Activated T-cell treated with anti-CD3 and anti-CD28 coated beads, Interleukin-2, amount 50 U/mL, for 4 hours (primary cell): ENCODE results near the gene PROCA1. TPM values are rescaled to one million over a fixed set of nuclear protein-coding genes. Genes with fewer than 3 reads are reported as not detected.
A peak's percentile ranks its signal among the peaks of the same experiment; 100 is the strongest.

ENCODE experiments used
- ATAC-seq, 2 donors: fragments of 200-7000 bp; cut with Tn5 transposase; one replicate each; pipeline ENCODE4 v1.10.0; 2021
- DNase-seq: peaks from one replicate; pipeline ENCODE4 v3.0.0-alpha.2; 2020
- H3K27me3 Mint-ChIP-seq: one replicate; pipeline ENCODE4 v1.8.0; 2021; ENCODE audit warnings: low read depth, mixed read lengths
- H3K36me3 Mint-ChIP-seq: one replicate; pipeline ENCODE4 v1.8.0; 2022; ENCODE audit warnings: mixed read lengths; ENCODE audit not compliant: insufficient read depth
- H3K4me1 Mint-ChIP-seq: one replicate; pipeline ENCODE4 v1.8.0; 2021; ENCODE audit warnings: low read depth, mixed read lengths
- H3K4me3 Mint-ChIP-seq: one replicate; pipeline ENCODE4 v1.8.0; 2021; ENCODE audit warnings: mild to moderate bottlenecking, moderate library complexity, mixed read lengths
- H3K9me3 Mint-ChIP-seq: one replicate; pipeline ENCODE4 v1.8.0; 2021; ENCODE audit warnings: mixed read lengths
- total RNA-seq, 3 donors: library from RNA; stranded (reverse); gene quantifications; one replicate each; pipeline ENCODE4 v1.2.1, GENCODE V29; 2021

The PROCA1 gene
- total RNA-seq, 3 donors from 2014 or later = 0.83 to 1.2 (median 1.1) TPM

DNA sequence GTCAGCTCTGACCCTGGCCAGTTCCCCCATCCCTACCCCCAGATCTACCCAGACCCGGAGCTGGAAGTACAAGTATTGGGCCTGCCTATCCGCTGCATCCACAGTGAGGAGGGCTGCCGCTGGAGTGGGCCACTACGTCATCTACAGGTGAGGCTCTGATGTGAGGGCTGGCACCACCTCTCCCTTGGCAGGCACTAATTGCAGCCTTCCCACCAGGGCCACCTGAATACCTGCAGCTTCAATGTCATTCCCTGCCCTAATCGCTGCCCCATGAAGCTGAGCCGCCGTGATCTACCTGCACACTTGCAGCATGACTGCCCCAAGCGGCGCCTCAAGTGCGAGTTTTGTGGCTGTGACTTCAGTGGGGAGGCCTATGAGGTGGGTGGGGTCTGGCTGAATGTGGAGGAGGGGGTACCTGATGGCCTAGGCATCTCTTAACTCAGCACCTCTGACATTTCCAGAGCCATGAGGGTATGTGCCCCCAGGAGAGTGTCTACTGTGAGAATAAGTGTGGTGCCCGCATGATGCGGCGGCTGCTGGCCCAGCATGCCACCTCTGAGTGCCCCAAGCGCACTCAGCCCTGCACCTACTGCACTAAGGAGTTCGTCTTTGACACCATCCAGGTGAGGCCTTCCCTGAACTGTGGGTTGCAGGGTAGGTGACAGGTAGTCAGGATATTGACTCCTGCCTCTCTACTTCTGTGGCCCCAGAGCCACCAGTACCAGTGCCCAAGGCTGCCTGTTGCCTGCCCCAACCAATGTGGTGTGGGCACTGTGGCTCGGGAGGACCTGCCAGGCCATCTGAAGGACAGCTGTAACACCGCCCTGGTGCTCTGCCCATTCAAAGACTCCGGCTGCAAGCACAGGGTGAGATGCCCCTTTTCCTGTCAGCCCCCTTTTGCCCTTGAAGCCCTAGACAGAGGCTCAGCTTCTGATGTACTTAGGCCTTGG, 36.4 kb upstream of the PROCA1 start:
- Mint-ChIP-seq H3K4me1 (peaks cover 18% of the 10 kb centered on the region), H3K4me3 (no peak overlapping the region), H3K9me3 (no peaks in the 10 kb centered on the region), H3K27me3 (no peaks in the 10 kb centered on the region), H3K36me3 (peaks cover 3% of the 10 kb centered on the region)
- DNase-seq = no peak
- ATAC-seq = no peak

DNA sequence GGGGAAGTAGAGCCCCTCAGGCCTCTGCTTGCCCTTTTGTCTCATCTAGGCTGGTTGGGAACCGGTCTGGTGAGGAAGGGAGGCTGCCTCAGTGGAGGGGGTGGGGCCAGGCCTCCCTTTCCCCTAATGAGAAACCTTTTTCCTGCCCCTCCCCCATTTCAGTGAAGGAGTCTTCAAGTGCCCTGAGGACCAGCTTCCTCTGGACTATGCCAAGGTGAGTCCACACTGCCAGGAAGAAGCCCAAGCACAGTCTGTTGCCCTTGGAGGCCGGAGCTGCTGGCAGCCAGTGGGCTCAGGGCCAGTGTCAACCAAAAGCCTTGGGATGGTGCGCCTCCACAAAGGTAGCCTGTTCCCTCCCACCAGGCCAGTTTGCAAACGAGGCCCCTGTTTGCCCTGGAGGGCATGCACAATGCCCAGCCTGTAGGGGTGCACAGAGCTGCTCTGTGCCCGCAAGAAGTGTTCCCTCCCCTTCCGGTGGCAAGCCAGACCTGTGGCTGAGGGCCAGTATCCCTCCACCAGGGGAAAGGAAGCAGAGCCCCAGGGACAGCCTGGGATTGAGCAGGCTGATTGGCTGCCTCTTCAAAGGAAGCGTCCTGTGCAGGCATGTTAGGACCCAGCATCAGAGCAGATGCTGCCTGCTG, 35.5 kb upstream of the PROCA1 start:
- DNase-seq (no peak), ATAC-seq (no peak)
- Mint-ChIP-seq H3K27me3 (no peaks in the 10 kb centered on the region), H3K4me1 (peaks cover 20% of the 10 kb centered on the region), H3K4me3 (peak overlapping the region; percentile 91), H3K36me3 (peaks cover 3% of the 10 kb centered on the region), H3K9me3 (no peaks in the 10 kb centered on the region)

DNA sequence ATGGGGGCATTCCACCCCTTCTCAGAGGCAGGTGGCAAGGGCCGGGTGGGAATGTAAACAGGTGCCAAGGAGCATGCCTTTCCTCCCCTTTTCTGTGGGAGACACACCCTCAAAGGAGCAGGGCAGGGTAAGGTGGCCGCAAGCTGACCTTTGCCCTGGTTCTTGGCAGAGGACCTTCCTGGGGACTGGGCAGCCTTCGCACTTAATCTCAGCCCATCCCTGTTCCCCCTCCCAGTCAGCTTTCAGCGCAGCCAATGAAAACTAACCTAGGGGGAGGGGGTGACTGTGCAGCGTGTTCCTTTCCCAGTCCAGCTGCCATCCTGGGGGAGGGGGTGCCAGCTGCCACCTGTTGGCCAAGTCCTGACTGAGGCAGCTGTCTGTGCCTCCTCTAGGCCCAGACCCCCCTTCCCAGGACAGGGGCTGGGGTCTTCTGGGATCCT, 34.9 kb upstream of the PROCA1 start:
- no peaks in the 10 kb centered on the region for H3K27me3 Mint-ChIP-seq
- H3K4me1 Mint-ChIP-seq = peaks cover 23% of the 10 kb centered on the region
- H3K4me3 Mint-ChIP-seq = peak overlapping the region; percentile 91
- no peaks in the 10 kb centered on the region for H3K9me3 Mint-ChIP-seq
- DNase-seq (no peak), ATAC-seq (no peak)
- H3K36me3 Mint-ChIP-seq = peaks cover 3% of the 10 kb centered on the region

DNA sequence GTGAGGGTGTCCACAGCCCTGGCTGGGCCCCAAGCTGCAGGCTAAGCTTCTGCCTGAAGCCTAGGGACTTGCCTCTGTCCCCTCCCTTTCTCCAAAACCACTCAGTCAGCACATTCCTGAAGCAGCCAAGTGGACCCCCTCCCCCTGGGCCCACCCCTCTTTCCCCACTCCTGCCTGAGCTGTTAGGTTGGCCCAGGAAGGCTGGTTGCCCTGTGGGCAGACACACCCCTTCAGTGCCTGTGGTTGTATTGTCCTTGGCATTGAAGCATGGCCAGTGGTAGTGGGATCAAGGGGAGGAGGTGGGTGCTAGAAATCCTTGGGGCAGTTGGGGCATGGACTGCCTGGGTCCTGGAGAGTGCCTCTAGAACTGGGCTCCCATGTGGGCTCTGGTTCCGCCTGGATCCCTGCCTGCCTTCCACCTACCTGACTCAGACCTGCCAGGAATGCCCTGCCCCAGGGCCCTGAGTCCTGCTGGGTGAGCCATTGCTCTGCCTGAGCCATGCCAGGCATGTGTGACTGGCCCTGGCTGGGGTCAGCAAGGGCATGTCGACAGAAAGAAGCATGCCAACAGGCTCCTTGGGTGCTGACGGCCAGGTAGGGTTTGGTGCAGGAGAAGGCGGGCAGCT, 34.2 kb upstream of the PROCA1 start:
- Mint-ChIP-seq H3K4me1 (peaks cover 24% of the 10 kb centered on the region), H3K4me3 (peak overlapping the region; percentile 91), H3K27me3 (no peaks in the 10 kb centered on the region), H3K9me3 (no peaks in the 10 kb centered on the region), H3K36me3 (peaks cover 3% of the 10 kb centered on the region)
- no peak for ATAC-seq
- no peak for DNase-seq

DNA sequence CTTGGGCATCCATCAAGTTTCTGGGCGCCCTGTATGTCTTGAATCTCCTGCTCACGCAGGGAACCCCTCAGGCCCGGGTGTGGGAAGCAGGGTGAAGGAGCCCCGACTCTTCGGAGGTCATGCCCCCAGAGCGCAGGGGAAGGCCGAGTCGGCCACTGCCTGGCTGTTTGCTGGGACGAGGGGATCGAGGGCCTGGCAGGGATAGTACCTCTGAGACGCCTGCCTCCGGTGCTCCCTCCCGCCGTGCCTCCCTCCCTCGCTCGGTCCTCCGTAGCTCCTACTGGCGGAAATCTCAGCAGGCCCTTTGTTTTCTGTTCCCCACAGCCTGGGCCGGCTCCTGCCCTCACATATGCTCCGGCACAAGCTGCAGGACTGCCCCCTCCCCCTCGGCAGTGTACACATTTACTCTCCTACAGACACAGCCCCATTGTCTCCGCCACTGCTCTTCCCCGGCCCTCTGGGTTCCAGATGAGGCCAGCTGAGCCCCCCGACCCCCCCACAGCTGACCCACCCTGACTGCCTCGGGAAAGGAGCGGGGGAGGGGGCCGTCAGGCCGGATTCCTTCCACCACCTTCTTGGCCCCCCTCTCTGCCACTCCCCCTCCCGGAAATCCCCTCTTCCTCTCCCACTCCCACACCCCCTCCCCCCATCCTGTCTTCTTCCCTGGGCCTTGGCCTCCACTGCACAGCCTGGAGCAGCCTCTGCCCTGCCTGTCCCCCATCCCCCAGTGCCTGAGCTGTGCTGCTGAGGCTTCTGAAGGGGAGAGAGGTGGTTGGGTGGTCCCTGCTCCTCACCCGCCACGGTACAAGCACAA, 33.5 kb upstream of the PROCA1 start:
- ATAC-seq = no peak
- Mint-ChIP-seq H3K27me3 (no peaks in the 10 kb centered on the region), H3K36me3 (peaks cover 3% of the 10 kb centered on the region), H3K4me1 (peaks cover 24% of the 10 kb centered on the region), H3K9me3 (no peaks in the 10 kb centered on the region), H3K4me3 (peak overlapping the region; percentile 91)
- DNase-seq = no peak

DNA sequence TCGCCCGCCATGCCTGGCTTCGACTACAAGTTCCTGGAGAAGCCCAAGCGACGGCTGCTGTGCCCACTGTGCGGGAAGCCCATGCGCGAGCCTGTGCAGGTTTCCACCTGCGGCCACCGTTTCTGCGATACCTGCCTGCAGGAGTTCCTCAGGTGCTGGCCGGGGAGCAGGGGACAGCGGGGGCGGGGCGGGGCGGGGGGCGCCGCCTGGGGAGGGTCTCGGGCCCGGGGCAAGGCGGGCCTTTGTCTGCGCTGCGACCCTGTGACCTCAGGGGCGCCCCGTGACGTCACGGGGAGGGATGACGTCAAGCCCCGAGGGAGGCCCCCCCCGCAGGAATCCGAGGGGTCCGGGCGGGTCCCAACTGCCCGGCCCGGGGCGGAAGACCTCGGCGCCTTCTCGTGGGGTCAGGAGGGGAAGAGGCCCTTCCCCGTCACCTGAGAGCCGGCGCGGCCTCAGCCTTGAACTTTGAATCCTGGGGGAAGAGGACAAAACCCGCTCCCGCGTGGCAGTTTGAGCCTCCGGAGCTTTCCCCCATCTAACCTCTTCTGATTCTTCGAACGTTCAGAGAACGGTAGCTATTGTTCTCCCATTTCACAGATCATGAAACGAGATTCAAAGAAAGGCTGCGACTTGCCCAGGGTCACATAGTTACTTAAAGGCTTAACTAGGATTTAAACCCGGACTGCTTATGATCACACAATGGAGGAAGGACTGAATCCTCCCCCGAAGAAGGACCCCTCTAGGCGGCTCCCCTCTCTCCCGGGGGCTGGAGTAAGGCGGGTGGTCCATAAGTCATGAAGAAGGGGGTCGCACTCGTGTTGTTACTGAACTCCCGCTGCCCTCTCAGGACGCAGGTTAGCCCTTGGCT, 32.6 kb upstream of the PROCA1 start:
- H3K4me3 Mint-ChIP-seq = peak overlapping the region; percentile 91
- H3K36me3 Mint-ChIP-seq = peaks cover 5% of the 10 kb centered on the region
- H3K9me3 Mint-ChIP-seq = no peaks in the 10 kb centered on the region
- H3K4me1 Mint-ChIP-seq = peaks cover 25% of the 10 kb centered on the region
- DNase-seq = peak; percentile 70
- H3K27me3 Mint-ChIP-seq = no peaks in the 10 kb centered on the region
- ATAC-seq = peak; percentile 47 to 49

DNA sequence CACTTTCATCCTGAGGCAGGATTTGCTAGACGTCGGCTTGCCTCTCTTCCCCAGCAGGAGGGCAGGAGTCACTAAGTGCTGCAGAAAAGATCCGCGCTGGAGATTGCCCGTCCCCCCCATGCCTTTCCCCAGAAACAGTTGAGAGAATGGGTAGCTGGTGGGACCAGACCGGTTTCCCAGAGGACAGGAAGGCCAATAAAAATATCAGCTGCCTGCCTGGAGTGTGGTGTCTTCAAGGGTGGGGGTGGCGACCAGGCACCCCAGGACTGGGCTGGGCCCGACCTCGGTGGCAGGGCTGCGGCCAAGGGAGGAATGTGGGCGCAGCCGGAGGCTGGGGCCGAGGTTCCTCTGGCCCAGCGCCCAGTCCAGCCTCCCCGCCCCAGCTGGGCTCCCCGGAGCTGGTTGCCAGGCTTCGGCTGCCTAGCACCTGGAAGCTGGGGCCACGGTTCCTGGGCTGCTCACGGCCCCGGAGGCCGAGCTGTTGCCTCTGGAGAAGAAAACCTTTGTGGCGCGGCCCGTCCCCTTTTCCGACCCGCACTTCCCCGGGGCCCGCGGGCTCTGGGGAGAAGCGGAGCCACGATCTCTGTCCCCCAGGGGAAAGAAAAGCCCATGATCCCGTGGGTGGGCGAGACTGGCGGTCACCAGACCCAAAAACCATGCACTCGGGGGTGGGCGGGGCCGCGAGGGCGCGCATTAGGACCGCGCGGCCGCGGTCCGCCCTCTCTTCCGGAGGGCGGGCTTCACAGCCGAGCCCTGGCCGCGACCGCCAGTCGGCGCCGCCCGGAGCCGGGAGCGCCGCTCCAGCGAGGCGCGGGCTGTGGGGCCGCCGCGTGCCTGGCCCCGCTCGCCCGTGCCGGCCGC, 31.8 kb upstream of the PROCA1 start, which contains the start of gene TRAF4:
TRAF4 (plus strand) TSS at position 769 of the 861 bp plus-strand sequence. CDS start 102 bp downstream, outside the sequence.
- ATAC-seq (peak; percentile 93), DNase-seq (peak; percentile 73)
- H3K27me3 Mint-ChIP-seq = no peaks in the 10 kb centered on the region
- no peaks in the 10 kb centered on the region for H3K9me3 Mint-ChIP-seq
- H3K36me3 Mint-ChIP-seq = peaks cover 6% of the 10 kb centered on the region
- H3K4me3 Mint-ChIP-seq = peak within 1 kb of the TSS; percentile 91
- peaks cover 32% of the 10 kb centered on the region for H3K4me1 Mint-ChIP-seq

DNA sequence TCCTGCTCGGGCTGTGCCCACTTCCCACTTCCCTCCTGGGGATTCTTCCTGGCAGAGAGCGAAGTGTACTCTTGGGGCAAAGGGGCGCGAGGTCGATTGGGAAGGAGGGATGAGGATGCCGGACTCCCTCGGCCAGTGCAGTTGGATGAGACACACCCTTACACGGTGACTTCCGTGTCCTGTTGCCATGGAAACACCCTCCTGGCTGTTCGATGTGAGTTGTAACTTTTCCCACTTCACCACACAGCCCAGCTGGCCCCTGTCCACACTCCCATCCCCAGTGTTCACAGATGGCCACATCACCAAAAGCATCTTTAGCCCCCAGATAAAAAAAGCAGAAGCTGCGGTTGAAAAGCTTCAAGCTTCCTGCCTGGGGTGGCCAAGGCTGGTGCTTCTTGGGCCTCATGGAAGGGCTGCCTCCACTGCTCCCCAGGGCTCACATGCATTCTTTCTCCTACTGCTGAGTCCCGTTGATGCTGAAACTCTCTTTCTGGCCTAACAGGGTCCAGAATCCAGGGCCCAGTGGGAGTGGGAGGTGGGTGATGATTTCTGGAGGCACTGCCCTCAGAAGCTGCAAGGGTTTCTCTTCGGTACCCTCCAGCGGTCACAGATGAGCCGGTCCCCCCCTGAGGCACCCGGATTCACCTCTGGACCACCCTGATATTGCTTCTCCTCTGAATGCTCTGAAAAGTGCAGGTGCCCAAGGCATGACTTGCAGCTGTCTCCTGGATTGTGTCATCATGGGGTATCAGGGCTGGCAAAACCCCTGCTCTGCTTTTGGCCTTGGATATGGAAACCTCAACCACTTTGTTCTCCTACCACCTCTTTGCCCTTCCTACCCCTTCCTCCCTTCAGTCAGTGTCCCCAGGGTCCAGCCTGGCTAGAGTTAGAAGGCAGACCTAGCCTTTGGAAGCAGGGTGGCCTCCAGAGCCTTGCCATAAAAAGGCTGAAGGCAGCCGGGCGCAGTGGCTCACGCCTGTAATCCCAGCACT, 30.0 kb upstream of the PROCA1 start:
- DNase-seq = no peak
- no peak overlapping the region for H3K4me3 Mint-ChIP-seq

DNA sequence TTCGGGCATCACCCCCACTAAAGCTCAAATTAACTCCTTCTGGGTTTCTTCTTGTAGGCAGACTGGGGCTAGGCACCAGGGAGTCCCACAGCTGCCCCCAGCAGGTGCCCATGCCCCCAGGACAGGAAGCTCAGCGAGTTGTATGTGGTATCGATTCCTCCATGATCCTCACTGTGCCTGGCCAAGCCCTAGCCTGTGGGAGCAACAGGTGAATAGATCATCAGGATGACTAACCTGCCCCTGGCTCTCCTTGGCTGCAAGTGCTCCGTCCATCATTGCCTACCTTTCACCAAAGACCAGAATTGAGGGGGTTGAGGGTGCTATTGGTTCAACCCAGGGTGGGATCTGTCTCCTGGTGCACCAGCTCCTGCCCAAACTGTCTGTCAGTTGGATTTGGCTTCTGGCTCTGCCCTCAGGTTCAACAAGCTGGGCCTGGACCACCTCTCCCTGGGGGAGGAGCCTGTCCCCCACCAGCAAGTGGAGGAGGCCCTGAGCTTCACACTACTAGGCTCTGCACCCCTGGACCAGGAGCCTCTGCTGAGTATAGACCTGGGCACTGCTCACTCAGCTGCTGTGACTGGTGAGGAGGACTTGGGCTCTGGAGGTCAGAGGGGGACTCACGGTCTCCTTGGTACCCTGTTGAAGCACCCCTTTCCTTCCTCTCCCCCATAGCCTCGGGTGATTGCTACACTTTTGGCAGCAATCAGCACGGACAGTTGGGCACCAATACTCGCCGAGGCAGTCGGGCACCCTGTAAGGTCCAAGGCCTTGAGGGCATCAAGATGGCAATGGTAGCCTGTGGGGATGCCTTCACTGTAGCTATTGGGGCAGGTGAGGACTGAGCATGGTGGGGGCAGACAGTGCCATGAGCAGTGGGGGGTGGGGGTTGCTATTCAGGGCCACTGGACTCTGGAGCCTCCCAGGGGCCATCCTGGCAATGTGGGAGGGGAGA, 29.0 kb upstream of the PROCA1 start:
- Mint-ChIP-seq H3K4me3 (no peak overlapping the region), H3K27me3 (no peaks in the 10 kb centered on the region)
- ATAC-seq = no peak

More for the DNA sequence above, 30.0 kb upstream of the PROCA1 start:
- Mint-ChIP-seq H3K4me1 (peaks cover 35% of the 10 kb centered on the region), H3K9me3 (no peaks in the 10 kb centered on the region), H3K36me3 (peaks cover 7% of the 10 kb centered on the region), H3K27me3 (no peaks in the 10 kb centered on the region)
- ATAC-seq = no peak

DNA sequence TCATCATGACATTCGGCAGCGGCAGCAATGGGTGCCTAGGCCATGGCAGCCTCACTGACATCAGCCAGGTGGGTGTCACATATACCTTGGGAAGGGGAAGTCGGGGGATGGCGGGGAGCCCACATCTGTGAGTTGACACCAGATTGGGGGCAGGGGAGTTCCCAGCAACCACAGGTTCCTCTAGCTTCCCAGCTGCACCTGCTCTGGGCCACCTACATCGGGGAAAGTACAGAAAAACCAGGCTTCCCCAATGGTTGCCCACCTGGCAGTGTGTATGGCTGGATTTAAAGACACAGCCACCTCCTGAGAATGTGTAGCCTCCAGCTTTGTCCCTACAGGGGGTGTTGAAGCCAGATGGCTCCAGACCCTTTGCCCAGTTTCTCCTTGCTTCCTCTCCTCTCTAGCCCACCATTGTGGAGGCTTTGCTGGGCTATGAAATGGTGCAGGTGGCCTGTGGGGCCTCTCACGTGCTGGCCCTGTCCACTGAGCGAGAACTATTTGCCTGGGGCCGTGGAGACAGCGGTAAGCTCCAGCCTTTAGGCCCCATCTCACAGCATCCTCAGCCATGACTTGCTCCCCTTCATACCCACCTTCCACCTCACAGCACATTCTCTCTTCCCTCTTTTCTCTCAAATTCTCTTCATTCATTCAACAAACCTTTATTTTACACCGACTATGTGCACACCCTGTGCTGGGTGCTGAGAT, 27.1 kb upstream of the PROCA1 start:
- peak; percentile 64 to 70 for ATAC-seq

More for the DNA sequence above, 29.0 kb upstream of the PROCA1 start:
- no peak for DNase-seq
- H3K9me3 Mint-ChIP-seq = no peaks in the 10 kb centered on the region
- peaks cover 30% of the 10 kb centered on the region for H3K4me1 Mint-ChIP-seq
- peaks cover 6% of the 10 kb centered on the region for H3K36me3 Mint-ChIP-seq

More for the DNA sequence above, 27.1 kb upstream of the PROCA1 start:
- no peaks in the 10 kb centered on the region for H3K9me3 Mint-ChIP-seq
- DNase-seq = peak; percentile 69
- no peaks in the 10 kb centered on the region for H3K27me3 Mint-ChIP-seq
- H3K4me1 Mint-ChIP-seq = peaks cover 28% of the 10 kb centered on the region
- peaks cover 5% of the 10 kb centered on the region for H3K36me3 Mint-ChIP-seq
- peak overlapping the region; percentile 55 for H3K4me3 Mint-ChIP-seq
